A549 (cell line): ENCODE measurements around the gene ADGRG6. TPM values are rescaled to one million over a fixed set of nuclear protein-coding genes. Genes with fewer than 3 reads are reported as not detected.

Source experiments
- ATAC-seq, 2 experiments: fragments of 200-7000 bp in 1 of 2; fragments of >200 bp in 1 of 2; cut with Nextera tagmentation in 1 of 2; cut with Tn5 transposase in 1 of 2; 3 replicates each; pipeline versions ENCODE4 v1.8.0 to v1.9.1; 2018 to 2020; ENCODE audit warnings: mild to moderate bottlenecking in 1 of 2, moderate library complexity in 1 of 2
- CTCF ChIA-PET: fragments of 300-600 bp; sonication (Branson Sonifier 250); formaldehyde crosslinking; extraction: SDS; loops from one replicate; lab custom pipeline; 2021; ENCODE audit warnings: antibody characterized with exemption, inconsistent platforms; lab: Yijun Ruan, JAX
- POLR2A ChIA-PET: fragments of 350-600 bp; formaldehyde crosslinking; extraction: SDS; loops from one replicate; lab custom pipeline; 2021; ENCODE audit warnings: antibody characterized with exemption, inconsistent platforms; lab: Yijun Ruan, JAX
- DNase-seq, 2 experiments: peaks; one replicate each; pipeline versions ENCODE4 v3.0.0 to v3.0.0-alpha.2; 2011 to 2016; ENCODE audit warnings: low read depth in 1 of 2, low spot score in 1 of 2
- FAIRE-seq: peaks from 2 replicates; lab custom pipeline; 2011; peaks lifted over from hg19 to GRCh38; lab: Jason Lieb, UNC
- H3K27ac ChIP-seq, 2 experiments: fragments of >200 bp; sonication (Bioruptor Twin); formaldehyde crosslinking; 3 replicates each; pipeline ENCODE4 v1.5.1; 2016 to 2017
- H3K4me1 ChIP-seq: fragments of >200 bp; sonication (Bioruptor Twin); formaldehyde crosslinking; 3 replicates; pipeline ENCODE4 v1.6.1; 2016
- H3K4me2 ChIP-seq: fragments of >200 bp; sonication (Bioruptor Twin); formaldehyde crosslinking; 3 replicates; pipeline ENCODE4 v1.6.1; 2016
- H3K4me3 ChIP-seq: fragments of >200 bp; sonication (Bioruptor Twin); formaldehyde crosslinking; 3 replicates; pipeline ENCODE4 v1.5.1; 2016
- H3K9me3 ChIP-seq: fragments of >200 bp; sonication (Bioruptor Twin); formaldehyde crosslinking; 3 replicates; pipeline ENCODE4 v1.6.1; 2016
- ATOH8 ChIP-seq: fragments of 250-450 bp; sonication (Bioruptor Pico); IDR thresholded peaks from 2 replicates; pipeline ENCODE4 v1.5.0; 2020; ENCODE audit warnings: low read depth, mild to moderate bottlenecking, moderate library complexity
- CBX2 ChIP-seq: fragments of 200-600 bp; sonication (generic); IDR thresholded peaks from 2 replicates; pipeline ENCODE4 v1.6.1; 2016; ENCODE audit warnings: low read depth, mild to moderate bottlenecking, borderline replicate concordance
- CBX8 ChIP-seq: fragments of 200-600 bp; sonication (generic); IDR thresholded peaks from 2 replicates; pipeline ENCODE4 v1.6.1; 2016
- CHD4 ChIP-seq: fragments of 200-600 bp; sonication (generic); IDR thresholded peaks from 2 replicates; pipeline ENCODE4 v1.6.1; 2016; ENCODE audit warnings: antibody characterized with exemption, mild to moderate bottlenecking, borderline replicate concordance
- E2F6 ChIP-seq: IDR thresholded peaks from 2 replicates; pipeline ENCODE4 v1.6.1; 2012; ENCODE audit warnings: low read depth, borderline replicate concordance
- EHF ChIP-seq: fragments of 250-450 bp; sonication (Bioruptor Pico); IDR thresholded peaks from 2 replicates; pipeline ENCODE4 v1.5.0; 2020; ENCODE audit warnings: mild to moderate bottlenecking
- EHMT2 ChIP-seq: fragments of 200-600 bp; sonication (generic); IDR thresholded peaks from 2 replicates; pipeline ENCODE4 v1.6.1; 2016; ENCODE audit warnings: antibody characterized with exemption, low read depth, mild to moderate bottlenecking, moderate library complexity
- EP300 ChIP-seq, 2 experiments: fragments of >200 bp; sonication (Bioruptor Twin); formaldehyde crosslinking; IDR thresholded peaks; 2 replicates in 1 of 2; 3 replicates in 1 of 2; pipeline ENCODE4 v1.6.1; 2016 to 2017
- ESRRA ChIP-seq: fragments of 150-350 bp; IDR thresholded peaks from 2 replicates; pipeline ENCODE4 v1.6.1; 2014; ENCODE audit warnings: mild to moderate bottlenecking, low read length, borderline replicate concordance
- FOSB ChIP-seq: fragments of 250-450 bp; sonication (Bioruptor Pico); IDR thresholded peaks from 2 replicates; pipeline ENCODE4 v1.5.0; 2020; ENCODE audit warnings: mild to moderate bottlenecking, moderate library complexity
- HDAC2 ChIP-seq: fragments of 200-600 bp; sonication (generic); IDR thresholded peaks from 2 replicates; pipeline ENCODE4 v1.6.1; 2016
- HEYL ChIP-seq: fragments of 250-450 bp; sonication (Bioruptor Pico); IDR thresholded peaks from 2 replicates; pipeline ENCODE4 v1.8.0; 2021; ENCODE audit warnings: mild to moderate bottlenecking, moderate library complexity
- HOXB13 ChIP-seq: fragments of 250-450 bp; sonication (Bioruptor Pico); IDR thresholded peaks from 2 replicates; pipeline ENCODE4 v1.5.0; 2020; ENCODE audit warnings: low read depth, mild to moderate bottlenecking, moderate library complexity
- HOXB5 ChIP-seq: fragments of 250-450 bp; sonication (Bioruptor Pico); IDR thresholded peaks from 2 replicates; pipeline ENCODE4 v1.5.0; 2020; ENCODE audit warnings: mild to moderate bottlenecking, moderate library complexity
- JUN ChIP-seq, 2 experiments: fragments of >200 bp; sonication (Bioruptor Twin); formaldehyde crosslinking; IDR thresholded peaks; 2 replicates in 1 of 2; 3 replicates in 1 of 2; pipeline ENCODE4 v1.6.1; 2016 to 2017
- KDM5A ChIP-seq: fragments of 200-600 bp; sonication (generic); IDR thresholded peaks from 2 replicates; pipeline ENCODE4 v1.6.1; 2016; ENCODE audit warnings: antibody characterized with exemption, mild to moderate bottlenecking
- MAZ ChIP-seq: fragments of 150-350 bp; IDR thresholded peaks from 2 replicates; pipeline ENCODE4 v1.6.1; 2014; ENCODE audit warnings: antibody characterized with exemption, low read depth, low read length, borderline replicate concordance
- NFE2L2 ChIP-seq: fragments of 150-350 bp; conservative IDR thresholded peaks from 2 replicates; pipeline ENCODE4 v1.6.1; 2014; ENCODE audit warnings: low read length
- NR3C1 ChIP-seq: fragments of >200 bp; sonication (Bioruptor Twin); formaldehyde crosslinking; IDR thresholded peaks from 3 replicates; pipeline ENCODE4 v1.6.1; 2017
- PBX3 ChIP-seq: IDR thresholded peaks from 2 replicates; pipeline ENCODE4 v1.6.1; 2012
- PHF8 ChIP-seq: fragments of 200-600 bp; sonication (generic); IDR thresholded peaks from 2 replicates; pipeline ENCODE4 v1.6.1; 2016; ENCODE audit warnings: low read depth, mild to moderate bottlenecking, antibody characterized with exemption, moderate library complexity, borderline replicate concordance
- POLR2A ChIP-seq: IDR thresholded peaks from 2 replicates; pipeline ENCODE4 v1.6.1; 2012; ENCODE audit warnings: mild to moderate bottlenecking, low read length
- RAD21 ChIP-seq, 2 experiments: fragments of >200 bp in 1 of 2; sonication (Bioruptor Twin) in 1 of 2; formaldehyde crosslinking in 1 of 2; IDR thresholded peaks in 1 of 2; conservative IDR thresholded peaks in 1 of 2; 2 replicates in 1 of 2; 3 replicates in 1 of 2; pipeline ENCODE4 v1.6.1; 2012 to 2018; ENCODE audit warnings: inconsistent platforms in 1 of 2
- RCOR1 ChIP-seq: fragments of 150-350 bp; IDR thresholded peaks from 2 replicates; pipeline ENCODE4 v1.6.1; 2014; ENCODE audit warnings: antibody characterized with exemption, low read length, low read depth
- REST ChIP-seq: fragments of 200-600 bp; sonication (generic); IDR thresholded peaks from 2 replicates; pipeline ENCODE4 v1.6.1; 2016; ENCODE audit warnings: antibody characterized with exemption, mild to moderate bottlenecking, moderate library complexity
- RFX5 ChIP-seq: fragments of 450-650 bp; IDR thresholded peaks from 2 replicates; pipeline ENCODE4 v1.7.1; 2014; ENCODE audit warnings: antibody characterized with exemption, mild to moderate bottlenecking, moderate library complexity
- RNF2 ChIP-seq: fragments of 200-600 bp; sonication (generic); IDR thresholded peaks from 2 replicates; pipeline ENCODE4 v1.6.1; 2016; ENCODE audit warnings: low read depth, mild to moderate bottlenecking, antibody characterized with exemption, moderate library complexity, borderline replicate concordance
- SMC3 ChIP-seq: fragments of >200 bp; sonication (Bioruptor Twin); formaldehyde crosslinking; IDR thresholded peaks from 3 replicates; pipeline ENCODE4 v1.6.1; 2018; ENCODE audit warnings: inconsistent platforms
- USF2 ChIP-seq: fragments of 450-650 bp; IDR thresholded peaks from 2 replicates; pipeline ENCODE4 v1.6.1; 2014; ENCODE audit warnings: antibody characterized with exemption
- WGBS: methylation state at CpG from one replicate; pipeline ENCODE4 v1.1.6; 2017; ENCODE audit errors: missing lambda C conversion rate; 5-methylcytosine and 5-hydroxymethylcytosine counted together
- polyA plus RNA-seq, 4 experiments: library from polyadenylated mRNA; depleted of rRNA in 3 of 4; stranded (reverse); fragments of >200 nt; fragmentation: RNase III in 1 of 4; extraction: RNeasy Plus Mini Kit Qiagen cat#74134 plus additional on column Dnase treatment in 1 of 4; gene quantifications; 2 replicates in 3 of 4; 3 replicates in 1 of 4; pipeline ENCODE4 v1.2.3, GENCODE V29; 2011 to 2017
- TF ChIP-seq, protein P1 (sequence below): IDR thresholded peaks from 2 replicates; pipeline ENCODE4 v1.6.1; 2012

Gene ADGRG6
- polyA plus RNA-seq, 2 of the 4 experiments (the other 2 are of a cell fraction), result 55.4 to 181 TPM

- POLR2A ChIA-PET, result no interaction called here
- FAIRE-seq (no peak), ATAC-seq (no peak), DNase-seq (no peak)
- 69% methylated on average over 3 of the region's 3 CpGs for WGBS
- Histone ChIP-seq H3K4me1 (peaks cover 6% of the 10 kb centered on the region; the same call in 2 of the 3 replicates), H3K4me2 (no peak overlapping the region), H3K9me3 (no peaks in the 10 kb centered on the region), H3K27ac (no peak overlapping the region), H3K4me3 (no peak overlapping the region)
- CTCF ChIA-PET, result no interaction called here
- no peak for TF ChIP-seq EP300 (IDR thresholded peaks at IDR 0.05)
These were observed 41.1 kb upstream of the ADGRG6 start for GRCh38 chr6:142260748-142261147.

DNA sequence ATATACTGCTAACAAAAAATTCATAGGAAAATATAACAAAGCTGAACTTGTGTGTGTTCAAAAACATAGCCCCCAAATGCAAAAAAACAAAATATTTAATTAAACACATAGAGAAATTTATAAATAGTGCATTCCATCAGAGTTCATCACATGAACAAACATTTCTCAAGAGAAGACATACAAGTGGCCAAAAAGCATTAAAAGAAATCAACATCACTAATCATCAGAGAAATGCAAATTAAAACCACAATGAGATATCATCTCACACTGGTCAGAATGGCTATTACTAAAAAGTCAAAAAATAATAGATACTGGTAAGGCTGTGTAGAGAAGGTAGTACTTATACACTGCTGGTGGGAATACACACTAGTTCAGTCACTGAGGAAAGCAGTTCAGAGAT, 39.6 kb upstream of the ADGRG6 start:
- Histone ChIP-seq H3K4me2 (no peak overlapping the region), H3K27ac (no peak overlapping the region)
- ATAC-seq, result no peak
- no peak for TF ChIP-seq KDM5A
- no peak for TF ChIP-seq RAD21 (conservative IDR thresholded peaks at IDR 0.05 in 1 of 2, IDR thresholded peaks at IDR 0.05 in 1 of 2)
- TF ChIP-seq EHMT2, result no peak
- no peak for TF ChIP-seq HOXB5 (CRISPR knock-in tag)
- no peak for TF ChIP-seq NR3C1
- no peak for TF ChIP-seq ATOH8 (CRISPR knock-in tag)
- TF ChIP-seq PHF8, result no peak
- no peak for TF ChIP-seq RCOR1
- TF ChIP-seq SMC3, result no peak
- TF ChIP-seq JUN (IDR thresholded peaks at IDR 0.05), result no peak
- no peak for TF ChIP-seq USF2
- TF ChIP-seq POLR2A, result no peak
- no peak for TF ChIP-seq RFX5
- TF ChIP-seq CHD4, result no peak
- TF ChIP-seq RNF2, result no peak
- TF ChIP-seq E2F6, result no peak
- no peak for TF ChIP-seq HOXB13 (CRISPR knock-in tag)
- TF ChIP-seq ESRRA, result no peak
- TF ChIP-seq, all 56 proteins: peak for 0
- FAIRE-seq (no peak), DNase-seq (no peak)
- CTCF ChIA-PET, result no interaction called here
- no peaks in the 10 kb centered on the region for H3K9me3 ChIP-seq
- peaks cover 6% of the 10 kb centered on the region; the same call in 2 of the 3 replicates for H3K4me1 ChIP-seq
- POLR2A ChIA-PET, result no interaction called here
- H3K4me3 ChIP-seq, result no peak overlapping the region

DNA sequence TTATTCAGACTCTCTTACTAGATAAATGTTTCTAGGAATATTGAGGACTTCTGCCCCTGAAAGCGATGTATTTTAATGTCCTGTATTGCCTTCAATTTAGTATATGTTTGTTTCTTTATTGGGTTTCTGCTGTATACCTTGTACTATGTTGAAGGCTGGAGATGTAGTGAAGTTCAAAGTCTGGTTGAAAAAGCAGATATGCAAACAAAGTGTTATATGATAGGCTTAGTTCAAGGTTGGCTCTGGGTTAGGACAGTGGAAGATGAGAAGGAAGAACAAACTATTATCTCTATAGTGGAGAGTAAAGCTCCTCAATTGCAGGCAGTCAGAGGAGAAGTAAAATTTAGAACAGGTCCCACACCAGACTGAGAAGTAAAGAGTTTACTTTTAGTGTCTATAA, 36.3 kb upstream of the ADGRG6 start:
- Histone ChIP-seq H3K4me2 (no peak overlapping the region), H3K27ac (no peak overlapping the region), H3K9me3 (no peaks in the 10 kb centered on the region), H3K4me3 (no peak overlapping the region), H3K4me1 (no peaks in the 10 kb centered on the region)
- no peak for FAIRE-seq
- ATAC-seq, result no peak
- ChIA-PET CTCF (no interaction called here), POLR2A (no interaction called here)
- WGBS, result 95% methylated on average over 1 of the region's 1 CpG
- DNase-seq, result no peak
- TF ChIP-seq CHD4 (no peak), HEYL (no peak), RAD21 (conservative IDR thresholded peaks at IDR 0.05 in 1 of 2, IDR thresholded peaks at IDR 0.05 in 1 of 2) (no peak), REST (no peak), ESRRA (no peak), FOSB (no peak), EHMT2 (no peak), MAZ (no peak), CBX8 (no peak), CBX2 (no peak), NFE2L2 (no peak), EHF (no peak), PBX3 (no peak), NR3C1 (no peak), JUN (IDR thresholded peaks at IDR 0.05) (no peak), HDAC2 (no peak)
- TF ChIP-seq, protein P1, sequence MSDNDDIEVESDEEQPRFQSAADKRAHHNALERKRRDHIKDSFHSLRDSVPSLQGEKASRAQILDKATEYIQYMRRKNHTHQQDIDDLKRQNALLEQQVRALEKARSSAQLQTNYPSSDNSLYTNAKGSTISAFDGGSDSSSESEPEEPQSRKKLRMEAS, result no peak
